ENCODE measurements around the gene PEPD. TPM values are rescaled to one million over a fixed set of nuclear protein-coding genes. Genes with fewer than 3 reads are reported as not detected.

The PEPD gene
- total and polyA plus RNA-seq, 4 donors: 37.3 to 211 (median 117) TPM

- Histone ChIP-seq H3K4me3 (ENCODE audit: low read depth in 1 of 3, low read length in 3 of 3) (no peak overlapping the region), H3K9me3 (ENCODE audit: control insufficient read depth in 4 of 4, low read length in 3 of 4) (no peaks in the 10 kb centered on the region), H3K9ac (ENCODE audit: low read depth in 1 of 2, low read length in 2 of 2) (no peak overlapping the region), H3K27ac (ENCODE audit: low read depth in 1 of 2, low read length in 2 of 2) (no peak overlapping the region), H3K27me3 (ENCODE audit: control insufficient read depth in 4 of 4, insufficient read depth in 4 of 4, low read length in 3 of 4) (no peaks in the 10 kb centered on the region), H3K4me1 (ENCODE audit: control insufficient read depth in 4 of 4, insufficient read depth in 4 of 4, low read length in 3 of 4) (no peaks in the 10 kb centered on the region), H3K36me3 (ENCODE audit: control insufficient read depth in 4 of 4, insufficient read depth in 3 of 4, low read depth in 1 of 4, low read length in 3 of 4) (no peaks in the 10 kb centered on the region)
- 85% methylated on average over 2 of the region's 2 CpGs for WGBS
- no peak for TF ChIP-seq RXRA (IDR thresholded peaks at IDR 0.05)
- DNase-seq (ENCODE audit: low spot score): no peak
Measured at GRCh38 chr19:33355535-33355934, 166.1 kb downstream of the PEPD start.

DNA sequence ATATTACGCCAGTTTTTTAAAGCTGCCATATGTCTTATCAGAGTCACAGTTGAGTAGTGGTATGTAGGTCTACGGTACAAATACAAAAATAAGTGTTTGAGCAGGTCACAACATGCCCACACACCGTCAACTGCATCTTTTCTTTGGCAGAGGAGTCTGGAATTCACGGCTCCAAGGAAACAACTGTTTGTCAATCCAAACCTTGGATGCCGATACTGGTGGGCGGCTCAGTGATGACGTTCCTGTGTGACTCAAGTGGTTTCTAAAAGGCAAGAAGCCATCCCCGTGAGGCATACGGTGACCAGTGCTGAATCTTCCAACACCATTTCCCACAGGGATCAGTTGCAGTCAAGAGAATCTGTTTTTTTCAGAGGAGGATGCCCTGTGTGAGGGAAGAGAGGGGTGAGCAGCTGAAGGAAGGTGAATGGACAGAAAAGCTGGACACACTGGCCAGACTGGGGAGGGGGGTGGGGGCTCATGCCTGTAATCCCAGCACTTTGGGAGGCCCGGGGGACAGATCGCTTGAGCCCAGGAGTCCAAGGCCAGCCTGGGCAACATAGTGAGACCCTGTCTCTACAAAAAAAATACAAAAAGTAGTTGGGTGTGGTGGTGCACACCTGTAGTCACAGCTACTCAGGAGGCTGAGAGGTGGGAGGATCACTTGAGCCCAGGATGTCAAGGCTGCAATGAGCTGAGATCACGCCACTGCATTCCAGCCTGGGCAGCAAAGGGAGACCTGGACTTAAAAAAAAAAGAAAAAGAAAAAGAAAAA lies 170.9 kb downstream of the PEPD start:
- no peaks in the 10 kb centered on the region for H3K9me3 ChIP-seq (ENCODE audit: control insufficient read depth in 4 of 4, low read length in 3 of 4)
- no peak for DNase-seq (ENCODE audit: low spot score)
- peaks cover 4 to 24% (median 18%) of the 10 kb centered on the region in 4 donors for H3K4me1 ChIP-seq (ENCODE audit: control insufficient read depth in 4 of 4, insufficient read depth in 4 of 4, low read length in 3 of 4)
- no peak overlapping the region for H3K4me3 ChIP-seq (ENCODE audit: low read depth in 1 of 3, low read length in 3 of 3)
- 83% methylated on average over 12 of the region's 12 CpGs for WGBS
- H3K36me3 ChIP-seq (ENCODE audit: control insufficient read depth in 4 of 4, insufficient read depth in 3 of 4, low read depth in 1 of 4, low read length in 3 of 4): no peaks in the 10 kb centered on the region
- no peak overlapping the region for H3K9ac ChIP-seq (ENCODE audit: low read depth in 1 of 2, low read length in 2 of 2)
- no peak overlapping the region for H3K27ac ChIP-seq (ENCODE audit: low read depth in 1 of 2, low read length in 2 of 2)
- TF ChIP-seq RXRA (IDR thresholded peaks at IDR 0.05) (no peak), FOXA2 (IDR thresholded peaks at IDR 0.05) (no peak), TAF1 (conservative IDR thresholded peaks at IDR 0.05) (no peak), SP1 (IDR thresholded peaks at IDR 0.05) (no peak), RAD21 (IDR thresholded peaks at IDR 0.05) (no peak), GABPA (IDR thresholded peaks at IDR 0.05 in 1 of 2, conservative IDR thresholded peaks at IDR 0.05 in 1 of 2) (no peak), REST (IDR thresholded peaks at IDR 0.05) (no peak), JUND (IDR thresholded peaks at IDR 0.05) (no peak), NR2F2 (IDR thresholded peaks at IDR 0.05) (no peak), ATF3 (IDR thresholded peaks at IDR 0.05) (no peak), HNF4G (IDR thresholded peaks at IDR 0.05) (no peak), FOXA1 (IDR thresholded peaks at IDR 0.05) (no peak), YY1 (IDR thresholded peaks at IDR 0.05) (no peak), HNF4A (conservative IDR thresholded peaks at IDR 0.05) (no peak)
- TF ChIP-seq, protein P1, sequence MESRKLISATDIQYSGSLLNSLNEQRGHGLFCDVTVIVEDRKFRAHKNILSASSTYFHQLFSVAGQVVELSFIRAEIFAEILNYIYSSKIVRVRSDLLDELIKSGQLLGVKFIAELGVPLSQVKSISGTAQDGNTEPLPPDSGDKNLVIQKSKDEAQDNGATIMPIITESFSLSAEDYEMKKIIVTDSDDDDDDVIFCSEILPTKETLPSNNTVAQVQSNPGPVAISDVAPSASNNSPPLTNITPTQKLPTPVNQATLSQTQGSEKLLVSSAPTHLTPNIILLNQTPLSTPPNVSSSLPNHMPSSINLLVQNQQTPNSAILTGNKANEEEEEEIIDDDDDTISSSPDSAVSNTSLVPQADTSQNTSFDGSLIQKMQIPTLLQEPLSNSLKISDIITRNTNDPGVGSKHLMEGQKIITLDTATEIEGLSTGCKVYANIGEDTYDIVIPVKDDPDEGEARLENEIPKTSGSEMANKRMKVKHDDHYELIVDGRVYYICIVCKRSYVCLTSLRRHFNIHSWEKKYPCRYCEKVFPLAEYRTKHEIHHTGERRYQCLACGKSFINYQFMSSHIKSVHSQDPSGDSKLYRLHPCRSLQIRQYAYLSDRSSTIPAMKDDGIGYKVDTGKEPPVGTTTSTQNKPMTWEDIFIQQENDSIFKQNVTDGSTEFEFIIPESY (IDR thresholded peaks at IDR 0.05): no peak
- TF ChIP-seq, protein P2, sequence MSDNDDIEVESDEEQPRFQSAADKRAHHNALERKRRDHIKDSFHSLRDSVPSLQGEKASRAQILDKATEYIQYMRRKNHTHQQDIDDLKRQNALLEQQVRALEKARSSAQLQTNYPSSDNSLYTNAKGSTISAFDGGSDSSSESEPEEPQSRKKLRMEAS (IDR thresholded peaks at IDR 0.05): no peak
- TF ChIP-seq, protein P3, sequence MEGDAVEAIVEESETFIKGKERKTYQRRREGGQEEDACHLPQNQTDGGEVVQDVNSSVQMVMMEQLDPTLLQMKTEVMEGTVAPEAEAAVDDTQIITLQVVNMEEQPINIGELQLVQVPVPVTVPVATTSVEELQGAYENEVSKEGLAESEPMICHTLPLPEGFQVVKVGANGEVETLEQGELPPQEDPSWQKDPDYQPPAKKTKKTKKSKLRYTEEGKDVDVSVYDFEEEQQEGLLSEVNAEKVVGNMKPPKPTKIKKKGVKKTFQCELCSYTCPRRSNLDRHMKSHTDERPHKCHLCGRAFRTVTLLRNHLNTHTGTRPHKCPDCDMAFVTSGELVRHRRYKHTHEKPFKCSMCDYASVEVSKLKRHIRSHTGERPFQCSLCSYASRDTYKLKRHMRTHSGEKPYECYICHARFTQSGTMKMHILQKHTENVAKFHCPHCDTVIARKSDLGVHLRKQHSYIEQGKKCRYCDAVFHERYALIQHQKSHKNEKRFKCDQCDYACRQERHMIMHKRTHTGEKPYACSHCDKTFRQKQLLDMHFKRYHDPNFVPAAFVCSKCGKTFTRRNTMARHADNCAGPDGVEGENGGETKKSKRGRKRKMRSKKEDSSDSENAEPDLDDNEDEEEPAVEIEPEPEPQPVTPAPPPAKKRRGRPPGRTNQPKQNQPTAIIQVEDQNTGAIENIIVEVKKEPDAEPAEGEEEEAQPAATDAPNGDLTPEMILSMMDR (IDR thresholded peaks at IDR 0.05; ENCODE audit: low read depth, low read length, missing input control): no peak
- H3K27me3 ChIP-seq (ENCODE audit: control insufficient read depth in 4 of 4, insufficient read depth in 4 of 4, low read length in 3 of 4): no peaks in the 10 kb centered on the region

Measured in liver (tissue), 9 donors.